H1 (cell line): ENCODE results near the gene LCE3D.

Experiments
- CTCF ChIP-seq, 3 experiments: IDR thresholded peaks; 1 replicate in 2 of 3; 2 replicates in 1 of 3; pipeline versions ENCODE4 v1.5.1 to v1.6.1; 2011; ENCODE audit warnings: low read length in 3 of 3, mild to moderate bottlenecking in 3 of 3, inconsistent platforms in 2 of 3, low read depth in 1 of 3, moderate library complexity in 1 of 3; ENCODE audit not compliant: insufficient read depth in 1 of 3; ENCODE audit errors: control extremely low read depth in 1 of 3
- GABPA ChIP-seq: IDR thresholded peaks from 2 replicates; pipeline ENCODE4 v1.6.1; 2011; ENCODE audit warnings: mild to moderate bottlenecking, low read length, moderate library complexity, borderline replicate concordance; ENCODE audit not compliant: insufficient read depth

- TF ChIP-seq GABPA = no peak
- TF ChIP-seq CTCF (IDR thresholded peaks at IDR 0.05; ENCODE audit: control extremely low read depth in 1 of 3, insufficient read depth in 1 of 3, low read depth in 1 of 3, low read length in 3 of 3) = no peak
Measured at GRCh38 chr1:152596986-152597385, 16.7 kb upstream of the LCE3D start.
